Stimulated activated CD4-positive, alpha-beta T cell treated with anti-CD3 and anti-CD28 coated beads, Interleukin-15, amount 100 ng/mL, for 48 hours (primary cell): ENCODE data around the gene DGKB.

Source experiments
- DNase-seq, 2 donors: peaks; one replicate each; pipeline ENCODE4 v3.0.0-alpha.2; 2020; ENCODE audit warnings: low read depth in 2 of 2

DGKB gene

GRCh38 chr7:14385074-14385473 is 517.5 kb downstream of the DGKB start:
- no peak for DNase-seq

GRCh38 chr7:14381936-14382335 is 520.6 kb downstream of the DGKB start:
- DNase-seq = no peak

GRCh38 chr7:14381306-14381705 is 521.2 kb downstream of the DGKB start:
- no peak for DNase-seq

GRCh38 chr7:14380881-14381280 is 521.7 kb downstream of the DGKB start:
- no peak for DNase-seq

- DNase-seq = no peak
Observed at GRCh38 chr7:14377646-14378266, 524.8 kb downstream of the DGKB start.

- no peak for DNase-seq
Observed at GRCh38 chr7:14376711-14377110, 525.8 kb downstream of the DGKB start.

- DNase-seq = no peak
Observed at GRCh38 chr7:14375998-14376397, 526.6 kb downstream of the DGKB start.

GRCh38 chr7:14374336-14374735 is 528.2 kb downstream of the DGKB start:
- DNase-seq = no peak

- no peak for DNase-seq
Observed at GRCh38 chr7:14368285-14368684, 534.3 kb downstream of the DGKB start.

- no peak for DNase-seq
Observed at GRCh38 chr7:14351167-14351566, 551.4 kb downstream of the DGKB start.

- DNase-seq = no peak
Observed at GRCh38 chr7:14341200-14341775, 561.3 kb downstream of the DGKB start.

GRCh38 chr7:14340393-14341074 is 562.0 kb downstream of the DGKB start:
- DNase-seq = no peak

- no peak for DNase-seq
Observed at GRCh38 chr7:14339861-14340260, 562.7 kb downstream of the DGKB start.

- no peak for DNase-seq
Observed at GRCh38 chr7:14336256-14336655, 566.3 kb downstream of the DGKB start.

GRCh38 chr7:14332155-14332554 is 570.4 kb downstream of the DGKB start:
- DNase-seq = no peak

GRCh38 chr7:14324767-14325166 is 577.8 kb downstream of the DGKB start:
- no peak for DNase-seq

GRCh38 chr7:14322724-14323123 is 579.8 kb downstream of the DGKB start:
- DNase-seq = no peak

GRCh38 chr7:14321947-14322346 is 580.6 kb downstream of the DGKB start:
- no peak for DNase-seq

- DNase-seq = no peak
Observed at GRCh38 chr7:14309432-14309831, 593.1 kb downstream of the DGKB start.

GRCh38 chr7:14305233-14305866 is 597.2 kb downstream of the DGKB start:
- DNase-seq = no peak

- no peak for DNase-seq
Observed at GRCh38 chr7:14303536-14303935, 599.0 kb downstream of the DGKB start.

GRCh38 chr7:14294637-14295036 is 607.9 kb downstream of the DGKB start:
- no peak for DNase-seq

GRCh38 chr7:14293434-14293833 is 609.1 kb downstream of the DGKB start:
- DNase-seq = no peak
